Pancreas (tissue), 10 donors: Measurements from ENCODE around the gene FEM1B. TPM values are rescaled to one million over a fixed set of nuclear protein-coding genes. Genes with fewer than 3 reads are reported as not detected.

ENCODE experiments used
- ATAC-seq, 4 donors: fragments of 200-7000 bp; cut with Tn5 transposase; one replicate each; pipeline versions ENCODE4 v1.8.0 to v1.9.1; 2020; ENCODE audit warnings: mild to moderate bottlenecking in 4 of 4, moderate library complexity in 4 of 4
- DNase-seq, 6 donors: peaks; one replicate each; pipeline ENCODE4 v3.0.0-alpha.2; 2020
- FAIRE-seq: peaks from 2 replicates; lab custom pipeline; 2012; peaks lifted over from hg19 to GRCh38; lab: Jason Lieb, UNC
- H3K27ac ChIP-seq, 4 donors: fragments of 200-600 bp; sonication (generic); 1 replicate in 3 of 4; 2 replicates in 1 of 4; pipeline versions ENCODE4 v1.5.0 to v1.8.0; 2020
- H3K27me3 ChIP-seq, 4 donors: fragments of 200-600 bp; one replicate each; pipeline ENCODE4 v1.8.0; 2021
- H3K36me3 ChIP-seq, 3 donors: fragments of 200-600 bp; sonication (generic) in 1 of 3; one replicate each; pipeline versions ENCODE4 v1.5.0 to v1.8.0; 2020 to 2021
- H3K4me1 ChIP-seq, 3 donors: fragments of 200-600 bp; one replicate each; pipeline ENCODE4 v1.8.0; 2021
- H3K4me3 ChIP-seq, 4 donors: fragments of 200-600 bp; sonication (generic) in 2 of 4; one replicate each; pipeline versions ENCODE4 v1.5.0 to v1.8.0; 2020 to 2021
- H3K9me3 ChIP-seq, 4 donors: fragments of 200-600 bp; one replicate each; pipeline ENCODE4 v1.8.0; 2021
- WGBS, 2 donors: extraction: QIAGEN DNeasy Blood & Tissue Kit; methylation state at CpG; one replicate each; pipeline ENCODE4 v1.1.7; 2013; 5-methylcytosine and 5-hydroxymethylcytosine counted together
- intact Hi-C, 3 donors: fragments of 100-400 bp; cut with DNase I; formaldehyde crosslinking; loops; one replicate each; pipeline versions ENCODE4 v1.11.1 to v1.14.2; 2022
- polyA plus RNA-seq, 2 donors: library from polyadenylated mRNA; stranded (reverse); fragments of 200-250 nt; gene quantifications; one replicate each; pipeline ENCODE4 v1.2.3, GENCODE V29; 2013
- total RNA-seq, 6 donors: library from RNA; stranded (reverse); fragmentation: NEBNext Ultra II Directional in 4 of 6; extraction: Animal tissue kit (Norgen Biotek cat#: 25700) in 4 of 6; gene quantifications; one replicate each; pipeline versions ENCODE4 v1.2.1 to v1.2.4, GENCODE V29; 2021 to 2023
- TF ChIP-seq, protein P1 (sequence below), 4 donors: fragments of 200-600 bp; sonication (generic) in 3 of 4; IDR thresholded peaks; one replicate each; pipeline versions ENCODE4 v1.5.0 to v1.8.0; 2021; ENCODE audit warnings: antibody characterized with exemption in 4 of 4
- donor health status: healthy with polysubstance abuse.
- donor health status: DM: no; HTN: no; CAD: no; lungs with moderate emphysema.
- donor health status: DM: no; HTN: no; CAD: no.
- donor health status: control.
- donor health status: control.
- donor health status: Bipolar disorder and iron deficiency.
- donor health status: DM: yes; HTN: yes; CAD: no.
- donor health status: DM: no; HTN: no; CAD: no.
- donor health status: DM: no; HTN: no; CAD: no.
- donor health status: DM: yes; HTN: yes; CAD: no.

Gene FEM1B
- total and polyA plus RNA-seq, 8 donors, result 3.5 to 25.4 (median 13.6) TPM

DNA sequence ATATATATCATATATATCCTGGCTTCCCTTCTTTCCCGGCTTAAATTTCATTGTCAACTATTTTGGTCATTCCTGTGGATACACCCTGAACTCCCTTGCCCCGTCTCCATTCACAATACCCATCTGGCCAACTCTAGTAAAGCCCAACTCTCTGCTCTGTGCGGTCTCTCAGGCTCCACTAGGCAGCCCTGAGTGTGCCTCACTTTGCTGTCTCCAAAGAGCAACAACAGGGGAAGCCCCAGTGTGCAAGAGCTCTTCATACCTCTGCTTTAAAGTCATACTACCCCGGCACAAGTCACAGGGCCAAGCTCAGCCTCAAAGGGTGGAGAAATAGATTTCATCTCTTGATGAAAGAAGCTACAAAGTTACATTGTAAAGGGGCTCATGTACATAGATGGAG lies 18.9 kb upstream of the FEM1B start:
- Histone ChIP-seq H3K27ac (no peak overlapping the region), H3K4me3 (no peak overlapping the region), H3K36me3 (no peaks in the 10 kb centered on the region), H3K4me1 (no peaks in the 10 kb centered on the region), H3K27me3 (no peaks in the 10 kb centered on the region), H3K9me3 (no peaks in the 10 kb centered on the region)
- WGBS, 2 donors, result 72 to 86% methylated on average over 4 of the region's 4 CpGs
- ATAC-seq, result no peak
- FAIRE-seq, result no peak
- TF ChIP-seq, protein P1, sequence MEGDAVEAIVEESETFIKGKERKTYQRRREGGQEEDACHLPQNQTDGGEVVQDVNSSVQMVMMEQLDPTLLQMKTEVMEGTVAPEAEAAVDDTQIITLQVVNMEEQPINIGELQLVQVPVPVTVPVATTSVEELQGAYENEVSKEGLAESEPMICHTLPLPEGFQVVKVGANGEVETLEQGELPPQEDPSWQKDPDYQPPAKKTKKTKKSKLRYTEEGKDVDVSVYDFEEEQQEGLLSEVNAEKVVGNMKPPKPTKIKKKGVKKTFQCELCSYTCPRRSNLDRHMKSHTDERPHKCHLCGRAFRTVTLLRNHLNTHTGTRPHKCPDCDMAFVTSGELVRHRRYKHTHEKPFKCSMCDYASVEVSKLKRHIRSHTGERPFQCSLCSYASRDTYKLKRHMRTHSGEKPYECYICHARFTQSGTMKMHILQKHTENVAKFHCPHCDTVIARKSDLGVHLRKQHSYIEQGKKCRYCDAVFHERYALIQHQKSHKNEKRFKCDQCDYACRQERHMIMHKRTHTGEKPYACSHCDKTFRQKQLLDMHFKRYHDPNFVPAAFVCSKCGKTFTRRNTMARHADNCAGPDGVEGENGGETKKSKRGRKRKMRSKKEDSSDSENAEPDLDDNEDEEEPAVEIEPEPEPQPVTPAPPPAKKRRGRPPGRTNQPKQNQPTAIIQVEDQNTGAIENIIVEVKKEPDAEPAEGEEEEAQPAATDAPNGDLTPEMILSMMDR (IDR thresholded peaks at IDR 0.05), result no peak
- intact Hi-C loops, result loop anchor here in 1 of 3 donors (10.0 kb wide), 1 partner anchor 126 kb away; no protein-coding TSS in a partner anchor
- DNase-seq, result no peak

GRCh38 chr15:68259883-68260282 lies 17.7 kb upstream of the FEM1B start:
- H3K4me1 ChIP-seq, result no peaks in the 10 kb centered on the region
- no peaks in the 10 kb centered on the region for H3K27me3 ChIP-seq
- WGBS, 2 donors, result 73 to 79% methylated on average over 2 of the region's 2 CpGs
- H3K4me3 ChIP-seq, result no peak overlapping the region
- no peak overlapping the region for H3K27ac ChIP-seq
- intact Hi-C loops, result loop anchor here in 1 of 3 donors (10.0 kb wide), 1 partner anchor 125 kb away; no protein-coding TSS in a partner anchor
- H3K36me3 ChIP-seq, result no peaks in the 10 kb centered on the region
- TF ChIP-seq, protein P1 (IDR thresholded peaks at IDR 0.05), result no peak
- DNase-seq, result no peak
- FAIRE-seq, result no peak
- ATAC-seq, result no peak
- H3K9me3 ChIP-seq, result no peaks in the 10 kb centered on the region

- Histone ChIP-seq H3K36me3 (no peaks in the 10 kb centered on the region), H3K27ac (no peak overlapping the region), H3K4me1 (no peaks in the 10 kb centered on the region), H3K27me3 (no peaks in the 10 kb centered on the region), H3K9me3 (no peaks in the 10 kb centered on the region), H3K4me3 (no peak overlapping the region)
- 88 to 94% methylated on average over 3 of the region's 3 CpGs for WGBS, 2 donors
- TF ChIP-seq, protein P1 (IDR thresholded peaks at IDR 0.05), result no peak
- intact Hi-C loops, result no loop called here
- FAIRE-seq, result no peak
- no peak for ATAC-seq
- no peak for DNase-seq
These were observed 16.3 kb upstream of the FEM1B start for GRCh38 chr15:68261241-68261640.

GRCh38 chr15:68261980-68262379 lies 15.6 kb upstream of the FEM1B start:
- H3K4me1 ChIP-seq, result no peaks in the 10 kb centered on the region
- no peak overlapping the region for H3K27ac ChIP-seq
- TF ChIP-seq, protein P1 (IDR thresholded peaks at IDR 0.05), result no peak
- intact Hi-C loops, result no loop called here
- 93 to 98% methylated on average over 3 of the region's 3 CpGs for WGBS, 2 donors
- no peak overlapping the region for H3K4me3 ChIP-seq
- FAIRE-seq, result no peak
- H3K36me3 ChIP-seq, result no peaks in the 10 kb centered on the region
- no peaks in the 10 kb centered on the region for H3K27me3 ChIP-seq
- ATAC-seq, result no peak
- DNase-seq, result no peak
- H3K9me3 ChIP-seq, result no peaks in the 10 kb centered on the region

DNA sequence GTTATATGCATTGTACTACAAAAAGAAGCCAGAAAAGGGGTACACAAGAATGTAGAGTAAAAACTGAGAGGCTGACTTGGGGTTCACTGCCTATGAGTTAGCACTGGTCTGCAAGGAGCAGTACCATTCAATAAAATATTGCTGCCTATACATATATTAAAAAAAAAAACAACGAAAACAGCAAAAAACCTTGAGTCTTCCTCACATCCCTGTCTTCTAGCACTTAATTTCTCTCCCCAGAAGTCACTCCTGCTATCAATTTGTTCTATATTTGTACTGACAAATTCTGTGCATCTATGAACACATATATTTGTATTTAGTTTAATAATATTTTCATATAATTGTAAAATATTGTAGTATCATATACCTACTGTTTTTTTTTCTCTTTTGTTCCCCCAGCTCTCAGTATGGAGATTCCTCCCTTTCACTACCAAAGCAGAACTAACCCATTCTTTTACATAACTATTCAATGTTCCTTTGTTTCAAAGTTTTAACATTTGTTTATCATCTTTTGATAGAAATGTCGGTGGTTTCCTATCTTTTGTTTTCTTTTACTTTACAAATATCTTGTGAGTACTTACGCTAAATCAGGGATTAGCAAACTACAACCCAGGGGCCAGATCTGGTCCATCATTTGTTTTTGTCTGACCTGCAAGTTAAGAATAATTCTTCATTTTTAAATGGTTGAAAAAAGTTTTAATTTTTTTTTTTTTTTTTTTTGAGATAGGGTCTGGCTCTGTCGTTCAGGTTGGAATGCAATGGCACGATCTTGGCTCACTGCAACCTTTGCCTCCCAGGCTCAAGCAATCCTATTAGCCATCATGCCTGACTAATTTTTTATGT lies 14.8 kb upstream of the FEM1B start:
- TF ChIP-seq, protein P1 (IDR thresholded peaks at IDR 0.05), result no peak

More for the DNA sequence above, 14.8 kb upstream of the FEM1B start:
- no peaks in the 10 kb centered on the region for H3K9me3 ChIP-seq
- H3K4me1 ChIP-seq, result no peaks in the 10 kb centered on the region
- WGBS, 2 donors, result 39 to 47% methylated on average over 5 of the region's 5 CpGs
- H3K36me3 ChIP-seq, result no peaks in the 10 kb centered on the region
- H3K4me3 ChIP-seq, result no peak overlapping the region
- DNase-seq (no peak), ATAC-seq (no peak), FAIRE-seq (no peak)
- H3K27ac ChIP-seq, result no peak overlapping the region
- intact Hi-C loops, result no loop called here
- H3K27me3 ChIP-seq, result no peaks in the 10 kb centered on the region
